HepG2 (cell line): Measurements from ENCODE around the gene ADAMTS15.

Experiments
- ATF6 ChIP-seq: sonication (generic); formaldehyde crosslinking; conservative IDR thresholded peaks from 2 replicates; pipeline ENCODE4 v1.4.0; 2020; ENCODE audit warnings: missing genetic modification reagents
- CEBPB ChIP-seq: IDR thresholded peaks from 2 replicates; pipeline ENCODE4 v1.6.1; 2011; ENCODE audit warnings: low read depth, low read length, improper control_type of control experiment, borderline replicate concordance
- CREM ChIP-seq, 2 experiments: sonication (generic) in 1 of 2; formaldehyde crosslinking in 1 of 2; IDR thresholded peaks; 2 replicates each; pipeline versions ENCODE4 v1.4.0 to v1.6.1; 2016 to 2020; ENCODE audit warnings: antibody characterized with exemption in 1 of 2, mild to moderate bottlenecking in 1 of 2, missing genetic modification reagents in 1 of 2
- GMEB1 ChIP-seq: sonication (generic); formaldehyde crosslinking; IDR thresholded peaks from 2 replicates; pipeline ENCODE4 v1.5.1; 2020; ENCODE audit warnings: missing genetic modification reagents, mild to moderate bottlenecking, borderline replicate concordance
- LBX2 ChIP-seq: sonication (generic); formaldehyde crosslinking; IDR thresholded peaks from 2 replicates; pipeline ENCODE4 v1.5.0; 2020; ENCODE audit warnings: missing genetic modification reagents, mild to moderate bottlenecking, borderline replicate concordance
- SNAPC2 ChIP-seq: sonication (generic); formaldehyde crosslinking; IDR thresholded peaks from 2 replicates; pipeline ENCODE4 v1.8.1; 2022; ENCODE audit warnings: mild to moderate bottlenecking, missing genetic modification reagents

- TF ChIP-seq LBX2 (CRISPR knock-in tag), result no peak
- no peak for TF ChIP-seq ATF6 (CRISPR knock-in tag)
- TF ChIP-seq CEBPB, result no peak
- no peak for TF ChIP-seq SNAPC2
- no peak for TF ChIP-seq CREM (IDR thresholded peaks at IDR 0.05)
- no peak for TF ChIP-seq CREM (CRISPR knock-in tag; IDR thresholded peaks at IDR 0.05)
- TF ChIP-seq GMEB1, result no peak
Measured at GRCh38 chr11:130467116-130467900, 18.9 kb downstream of the ADAMTS15 start.
